ENCODE data around the gene SLAMF7. TPM values are rescaled to one million over a fixed set of nuclear protein-coding genes. Genes with fewer than 3 reads are reported as not detected.

The SLAMF7 gene
- total and polyA plus RNA-seq, 10 of the 15 experiments (the other 5 are each of a cell fraction or from before 2014, with no cell fraction given) = 66.6 to 284 (median 108) TPM

DNA sequence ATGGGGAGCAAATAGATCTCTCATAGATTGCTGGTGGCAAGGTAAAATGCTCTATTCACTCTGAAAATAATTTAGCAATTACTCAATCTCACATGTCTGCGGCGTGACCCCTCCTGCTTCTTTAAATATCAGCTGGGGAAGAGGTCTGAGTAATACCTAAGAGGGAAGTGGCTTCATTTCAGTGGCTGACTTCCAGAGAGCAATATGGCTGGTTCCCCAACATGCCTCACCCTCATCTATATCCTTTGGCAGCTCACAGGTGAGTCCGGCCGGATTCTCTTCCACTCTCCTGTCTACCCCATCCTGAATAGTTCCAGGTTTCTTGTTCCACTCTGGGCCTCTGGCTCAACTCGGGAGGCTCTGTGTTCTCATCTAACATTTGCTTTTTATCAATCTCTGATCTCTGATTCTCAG lies at the start of gene SLAMF7 (continued):
- TF ChIP-seq, protein P1, sequence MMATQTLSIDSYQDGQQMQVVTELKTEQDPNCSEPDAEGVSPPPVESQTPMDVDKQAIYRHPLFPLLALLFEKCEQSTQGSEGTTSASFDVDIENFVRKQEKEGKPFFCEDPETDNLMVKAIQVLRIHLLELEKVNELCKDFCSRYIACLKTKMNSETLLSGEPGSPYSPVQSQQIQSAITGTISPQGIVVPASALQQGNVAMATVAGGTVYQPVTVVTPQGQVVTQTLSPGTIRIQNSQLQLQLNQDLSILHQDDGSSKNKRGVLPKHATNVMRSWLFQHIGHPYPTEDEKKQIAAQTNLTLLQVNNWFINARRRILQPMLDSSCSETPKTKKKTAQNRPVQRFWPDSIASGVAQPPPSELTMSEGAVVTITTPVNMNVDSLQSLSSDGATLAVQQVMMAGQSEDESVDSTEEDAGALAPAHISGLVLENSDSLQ (IDR thresholded peaks at IDR 0.05) = peak; percentile 53; the same call in 1 of the 2 replicates
- peak; percentile 83; the same call in 1 of the 2 replicates for TF ChIP-seq SMAD5 (IDR thresholded peaks at IDR 0.05; ENCODE audit: low read depth)
- TF ChIP-seq SPI1 (IDR thresholded peaks at IDR 0.05; ENCODE audit: borderline replicate concordance, insufficient read depth, low read depth, low read length) = peak; percentile 92
- TF ChIP-seq ETV6 (conservative IDR thresholded peaks at IDR 0.05 in 1 of 2, IDR thresholded peaks at IDR 0.05 in 1 of 2; ENCODE audit: borderline replicate concordance in 1 of 2, low read depth in 1 of 2) = peak in 1 of 2 experiments; percentile 76; a peak in 1 of 4 replicates
- TF ChIP-seq POLR2AphosphoS5 (IDR thresholded peaks at IDR 0.05; ENCODE audit: low read length) = peak; percentile 95
- peak; percentile 91; the same call in 1 of the 2 replicates for TF ChIP-seq WRNIP1 (IDR thresholded peaks at IDR 0.05; ENCODE audit: borderline replicate concordance, low read depth, low read length)
- peak; percentile 75 for TF ChIP-seq RAD51 (IDR thresholded peaks at IDR 0.05)
- peak; percentile 65 for TF ChIP-seq JUNB (IDR thresholded peaks at IDR 0.05)
- TF ChIP-seq SMARCA5 (IDR thresholded peaks at IDR 0.05) = peak; percentile 65; the same call in 1 of the 2 replicates
- TF ChIP-seq, protein P2, sequence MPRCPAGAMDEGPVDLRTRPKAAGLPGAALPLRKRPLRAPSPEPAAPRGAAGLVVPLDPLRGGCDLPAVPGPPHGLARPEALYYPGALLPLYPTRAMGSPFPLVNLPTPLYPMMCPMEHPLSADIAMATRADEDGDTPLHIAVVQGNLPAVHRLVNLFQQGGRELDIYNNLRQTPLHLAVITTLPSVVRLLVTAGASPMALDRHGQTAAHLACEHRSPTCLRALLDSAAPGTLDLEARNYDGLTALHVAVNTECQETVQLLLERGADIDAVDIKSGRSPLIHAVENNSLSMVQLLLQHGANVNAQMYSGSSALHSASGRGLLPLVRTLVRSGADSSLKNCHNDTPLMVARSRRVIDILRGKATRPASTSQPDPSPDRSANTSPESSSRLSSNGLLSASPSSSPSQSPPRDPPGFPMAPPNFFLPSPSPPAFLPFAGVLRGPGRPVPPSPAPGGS (IDR thresholded peaks at IDR 0.05; ENCODE audit: borderline replicate concordance, insufficient read depth, low read depth, low read length, poor library complexity, severe bottlenecking) = peak; percentile 39
- peak; percentile 67; the same call in 1 of the 2 replicates for TF ChIP-seq TCF3 (IDR thresholded peaks at IDR 0.05; ENCODE audit: borderline replicate concordance, insufficient read depth, low read depth, low read length)
- no peak for TF ChIP-seq CEBPB (IDR thresholded peaks at IDR 0.05; ENCODE audit: borderline replicate concordance in 1 of 2, low read depth in 2 of 2, low read length in 2 of 2)
- TF ChIP-seq IRF4 (IDR thresholded peaks at IDR 0.05; ENCODE audit: low read depth, low read length) = peak; percentile 58; the same call in 1 of the 2 replicates
- peak; percentile 88 for TF ChIP-seq POLR2A (IDR thresholded peaks at IDR 0.05; ENCODE audit: low read depth, low read length)
- peak; percentile 19; the same call in 1 of the 2 replicates for TF ChIP-seq ZNF24 (IDR thresholded peaks at IDR 0.05)
- TF ChIP-seq, protein P3, sequence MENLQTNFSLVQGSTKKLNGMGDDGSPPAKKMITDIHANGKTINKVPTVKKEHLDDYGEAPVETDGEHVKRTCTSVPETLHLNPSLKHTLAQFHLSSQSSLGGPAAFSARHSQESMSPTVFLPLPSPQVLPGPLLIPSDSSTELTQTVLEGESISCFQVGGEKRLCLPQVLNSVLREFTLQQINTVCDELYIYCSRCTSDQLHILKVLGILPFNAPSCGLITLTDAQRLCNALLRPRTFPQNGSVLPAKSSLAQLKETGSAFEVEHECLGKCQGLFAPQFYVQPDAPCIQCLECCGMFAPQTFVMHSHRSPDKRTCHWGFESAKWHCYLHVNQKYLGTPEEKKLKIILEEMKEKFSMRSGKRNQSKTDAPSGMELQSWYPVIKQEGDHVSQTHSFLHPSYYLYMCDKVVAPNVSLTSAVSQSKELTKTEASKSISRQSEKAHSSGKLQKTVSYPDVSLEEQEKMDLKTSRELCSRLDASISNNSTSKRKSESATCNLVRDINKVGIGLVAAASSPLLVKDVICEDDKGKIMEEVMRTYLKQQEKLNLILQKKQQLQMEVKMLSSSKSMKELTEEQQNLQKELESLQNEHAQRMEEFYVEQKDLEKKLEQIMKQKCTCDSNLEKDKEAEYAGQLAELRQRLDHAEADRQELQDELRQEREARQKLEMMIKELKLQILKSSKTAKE (IDR thresholded peaks at IDR 0.05; ENCODE audit: low read depth, poor library complexity, severe bottlenecking) = peak; percentile 78
- peak; percentile 38 to 45; a peak in 2 of 4 replicates for TF ChIP-seq EP300 (IDR thresholded peaks at IDR 0.05; ENCODE audit: borderline replicate concordance in 1 of 2, control insufficient read depth in 1 of 2, low read depth in 2 of 2, low read length in 2 of 2)
- TF ChIP-seq NFIC (IDR thresholded peaks at IDR 0.05; ENCODE audit: low read depth, low read length) = peak; percentile 74; the same call in 1 of the 2 replicates
- TF ChIP-seq, protein P4, sequence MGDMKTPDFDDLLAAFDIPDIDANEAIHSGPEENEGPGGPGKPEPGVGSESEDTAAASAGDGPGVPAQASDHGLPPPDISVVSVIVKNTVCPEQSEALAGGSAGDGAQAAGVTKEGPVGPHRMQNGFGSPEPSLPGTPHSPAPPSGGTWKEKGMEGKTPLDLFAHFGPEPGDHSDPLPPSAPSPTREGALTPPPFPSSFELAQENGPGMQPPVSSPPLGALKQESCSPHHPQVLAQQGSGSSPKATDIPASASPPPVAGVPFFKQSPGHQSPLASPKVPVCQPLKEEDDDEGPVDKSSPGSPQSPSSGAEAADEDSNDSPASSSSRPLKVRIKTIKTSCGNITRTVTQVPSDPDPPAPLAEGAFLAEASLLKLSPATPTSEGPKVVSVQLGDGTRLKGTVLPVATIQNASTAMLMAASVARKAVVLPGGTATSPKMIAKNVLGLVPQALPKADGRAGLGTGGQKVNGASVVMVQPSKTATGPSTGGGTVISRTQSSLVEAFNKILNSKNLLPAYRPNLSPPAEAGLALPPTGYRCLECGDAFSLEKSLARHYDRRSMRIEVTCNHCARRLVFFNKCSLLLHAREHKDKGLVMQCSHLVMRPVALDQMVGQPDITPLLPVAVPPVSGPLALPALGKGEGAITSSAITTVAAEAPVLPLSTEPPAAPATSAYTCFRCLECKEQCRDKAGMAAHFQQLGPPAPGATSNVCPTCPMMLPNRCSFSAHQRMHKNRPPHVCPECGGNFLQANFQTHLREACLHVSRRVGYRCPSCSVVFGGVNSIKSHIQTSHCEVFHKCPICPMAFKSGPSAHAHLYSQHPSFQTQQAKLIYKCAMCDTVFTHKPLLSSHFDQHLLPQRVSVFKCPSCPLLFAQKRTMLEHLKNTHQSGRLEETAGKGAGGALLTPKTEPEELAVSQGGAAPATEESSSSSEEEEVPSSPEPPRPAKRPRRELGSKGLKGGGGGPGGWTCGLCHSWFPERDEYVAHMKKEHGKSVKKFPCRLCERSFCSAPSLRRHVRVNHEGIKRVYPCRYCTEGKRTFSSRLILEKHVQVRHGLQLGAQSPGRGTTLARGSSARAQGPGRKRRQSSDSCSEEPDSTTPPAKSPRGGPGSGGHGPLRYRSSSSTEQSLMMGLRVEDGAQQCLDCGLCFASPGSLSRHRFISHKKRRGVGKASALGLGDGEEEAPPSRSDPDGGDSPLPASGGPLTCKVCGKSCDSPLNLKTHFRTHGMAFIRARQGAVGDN (IDR thresholded peaks at IDR 0.05) = peak; percentile 91
- TF ChIP-seq TAF1 (IDR thresholded peaks at IDR 0.05; ENCODE audit: borderline replicate concordance, low read depth, low read length) = peak; percentile 93
- 0 out of 2 replicates have a peak, but pooled peaks have one; percentile 49 for TF ChIP-seq MXI1 (IDR thresholded peaks at IDR 0.05; ENCODE audit: low read depth, low read length)
- no peak; the same call in 1 of the 2 replicates for TF ChIP-seq JUND (IDR thresholded peaks at IDR 0.05; ENCODE audit: low read depth, low read length)

Data from GM12878 (cell line).